GM18873 (cell line): ENCODE results near the gene CASP8AP2.
"Not testable (repeated sequence)": the region's sequence is repeated elsewhere in the genome, so short reads cannot be mapped to it uniquely, and the experiment has no call there.

ENCODE experiments used
- ATAC-seq: cut with Tn5 transposase; IDR thresholded peaks from one replicate; pipeline ENCODE4 v1.9.1; 2021; ENCODE audit warnings: mild to moderate bottlenecking, moderate library complexity, moderate number of reproducible peaks; ENCODE audit not compliant: unreplicated experiment, low FRiP score

The CASP8AP2 gene

GRCh38 chr6:89829472-89830169, at the start of gene CASP8AP2:
TSS of gene CASP8AP2 (plus strand) at chr6:89829880.
- peak; percentile 99 for ATAC-seq

DNA sequence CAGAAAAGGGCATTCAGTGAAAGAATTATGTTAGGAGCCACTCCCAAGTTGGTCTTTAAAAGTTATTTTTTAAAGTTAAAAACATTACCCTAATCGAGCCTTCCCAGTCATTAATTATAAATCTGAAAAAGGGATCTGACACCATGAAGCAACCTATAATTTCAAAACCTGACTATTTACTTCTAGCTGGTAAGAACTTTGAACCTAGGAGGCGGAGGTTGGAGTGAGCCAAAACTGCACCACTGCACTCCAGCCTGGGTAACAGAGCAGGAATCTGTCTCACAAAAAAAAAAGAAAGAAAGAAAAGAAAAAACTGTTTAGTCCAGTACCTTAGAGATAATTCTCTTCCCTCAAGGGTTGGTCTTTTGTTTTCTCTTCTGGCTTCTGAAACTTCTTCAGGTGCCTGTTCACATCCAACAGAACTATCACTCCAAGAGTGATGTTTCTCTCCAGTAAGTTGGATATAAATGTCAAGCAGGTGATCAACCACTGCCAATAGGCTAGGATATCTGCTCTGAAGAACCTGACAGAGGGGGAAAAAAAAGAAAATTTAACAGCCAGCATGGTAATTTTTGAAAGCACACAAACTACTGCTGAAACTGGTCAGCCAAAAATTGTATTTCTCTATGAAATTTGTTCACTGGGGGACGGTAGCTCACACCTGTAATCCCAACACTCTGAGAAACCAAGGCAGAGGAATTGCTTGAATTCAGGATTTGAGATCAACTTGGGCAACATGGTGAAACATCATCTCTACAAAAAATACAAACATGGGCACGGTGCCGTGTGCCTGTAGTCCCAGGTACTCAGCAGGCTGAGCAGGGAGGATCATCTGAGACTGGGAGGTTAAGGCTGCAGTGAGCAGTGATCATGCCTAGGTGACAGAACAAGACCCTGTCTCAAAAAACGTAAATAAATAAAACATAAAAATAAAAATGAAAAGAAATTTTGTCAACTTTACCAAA, 48.3 kb upstream of the CASP8AP2 start:
- ATAC-seq = no peak

DNA sequence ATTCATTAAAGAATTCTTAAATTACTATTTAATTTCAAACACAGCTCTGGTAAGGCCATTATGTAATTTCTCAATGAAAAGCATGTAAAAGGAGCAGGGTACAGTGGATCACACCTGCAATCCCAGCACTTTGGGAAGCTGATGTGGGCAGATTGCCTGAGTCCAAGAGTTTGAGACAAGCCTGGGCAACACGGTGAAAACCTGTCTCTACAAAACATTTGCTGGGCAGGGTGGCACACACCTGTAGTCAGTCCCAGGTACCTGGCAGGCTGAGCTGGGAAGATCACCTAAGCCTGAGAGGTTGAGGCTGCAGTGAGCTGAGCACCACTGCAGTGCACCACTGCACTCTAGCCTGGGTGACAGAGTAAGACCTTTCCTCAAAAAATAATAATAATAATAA, 47.5 kb upstream of the CASP8AP2 start:
- no peak for ATAC-seq

- not testable (repeated sequence) for ATAC-seq
Measured at GRCh38 chr6:89783293-89783692, 46.4 kb upstream of the CASP8AP2 start.

GRCh38 chr6:89784838-89785237, 44.8 kb upstream of the CASP8AP2 start:
- ATAC-seq = no peak

GRCh38 chr6:89786970-89787369, 42.7 kb upstream of the CASP8AP2 start:
- ATAC-seq = no peak

GRCh38 chr6:89787660-89788328, 41.9 kb upstream of the CASP8AP2 start:
- ATAC-seq = no peak

GRCh38 chr6:89789980-89790379, 39.7 kb upstream of the CASP8AP2 start:
- no peak for ATAC-seq

- ATAC-seq = no peak
Measured at GRCh38 chr6:89790403-89790802, 39.3 kb upstream of the CASP8AP2 start.

- ATAC-seq = no peak
Measured at GRCh38 chr6:89792881-89793280, 36.8 kb upstream of the CASP8AP2 start.

DNA sequence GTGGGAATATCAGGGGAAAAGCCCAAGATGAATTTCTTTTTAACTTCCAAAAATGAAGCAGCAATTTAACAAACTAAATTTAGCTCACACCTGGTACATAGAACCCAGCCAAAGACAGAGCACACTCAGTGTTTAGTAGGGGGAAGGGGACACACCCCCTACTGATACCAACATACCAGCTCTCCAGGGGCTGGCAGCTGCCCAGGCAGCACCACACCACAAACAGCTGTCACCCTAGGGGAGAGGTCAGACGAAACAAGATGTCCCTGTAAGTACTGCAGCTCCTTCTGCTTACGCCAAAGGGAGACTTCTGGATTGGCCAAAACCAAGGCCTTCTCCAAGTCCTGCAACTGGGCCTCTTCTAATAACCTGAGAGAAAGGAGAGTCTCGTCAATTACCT, 36.1 kb upstream of the CASP8AP2 start:
- no peak for ATAC-seq

DNA sequence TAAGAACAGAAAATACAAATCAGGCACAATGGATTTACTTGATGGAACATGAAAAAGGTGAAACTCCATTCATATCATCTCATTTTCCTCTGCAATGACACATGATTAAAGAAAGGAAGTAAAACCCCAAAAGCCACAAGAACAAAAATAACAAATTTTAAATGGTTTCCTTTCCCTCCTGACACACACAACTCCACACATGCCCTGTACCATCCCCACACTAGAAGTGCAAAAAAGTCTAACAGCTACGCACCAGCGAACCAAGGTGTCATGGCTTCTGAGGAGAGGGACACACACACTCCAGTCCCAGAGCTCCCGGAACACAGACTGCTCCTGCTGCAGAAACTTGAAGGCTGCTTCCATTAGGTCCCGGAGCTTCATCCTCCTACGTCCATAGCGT, 35.4 kb upstream of the CASP8AP2 start:
- no peak for ATAC-seq

GRCh38 chr6:89797317-89797716, 32.4 kb upstream of the CASP8AP2 start:
- ATAC-seq = no peak

GRCh38 chr6:89799096-89799495, 30.6 kb upstream of the CASP8AP2 start:
- ATAC-seq = no peak

- ATAC-seq = no peak
Measured at GRCh38 chr6:89799756-89800155, 29.9 kb upstream of the CASP8AP2 start.

GRCh38 chr6:89803271-89803670, 26.4 kb upstream of the CASP8AP2 start:
- no peak for ATAC-seq

GRCh38 chr6:89805814-89806371, 23.8 kb upstream of the CASP8AP2 start:
- ATAC-seq = no peak

GRCh38 chr6:89807581-89807980, 22.1 kb upstream of the CASP8AP2 start:
- no peak for ATAC-seq

GRCh38 chr6:89813422-89813821, 16.3 kb upstream of the CASP8AP2 start:
- ATAC-seq = not testable (repeated sequence)

DNA sequence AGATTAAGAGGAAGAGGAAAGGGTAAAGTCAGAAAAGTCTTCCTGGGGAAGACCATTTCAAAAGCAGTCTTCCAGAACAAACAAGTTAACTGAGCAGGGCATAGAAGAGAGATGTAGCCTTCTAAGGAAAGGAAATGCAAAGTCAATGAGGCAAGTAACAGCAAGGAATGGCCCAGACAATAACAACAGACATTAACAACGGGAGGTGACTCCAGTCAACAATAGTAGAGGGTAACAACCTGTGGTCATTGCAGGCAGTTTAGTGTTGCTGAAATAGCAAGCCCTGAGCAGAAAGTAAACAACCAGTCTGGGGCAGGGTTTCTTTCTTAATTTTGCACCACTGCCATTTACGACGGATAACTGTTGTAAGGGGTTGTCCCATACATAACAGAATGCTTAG, 12.2 kb upstream of the CASP8AP2 start:
- ATAC-seq = no peak

GRCh38 chr6:89818977-89819335, 10.7 kb upstream of the CASP8AP2 start:
- ATAC-seq = peak; percentile 14
